ENCODE measurements around the gene PCP2.
A peak's percentile ranks its signal among the peaks of the same experiment; 100 is the strongest.

The PCP2 gene

GRCh38 chr19:7623725-7624603 lies 9.6 kb downstream of the PCP2 start:
- no peak overlapping the region for H3K4me3 ChIP-seq (ENCODE audit: low read depth, low read length)
- no peak for DNase-seq (ENCODE audit: low read depth)
- no peak for TF ChIP-seq CTCF (IDR thresholded peaks at IDR 0.05; ENCODE audit: control insufficient read depth, extremely low read depth, insufficient read depth)

GRCh38 chr19:7622933-7623685 lies 10.4 kb downstream of the PCP2 start:
- TF ChIP-seq CTCF (IDR thresholded peaks at IDR 0.05; ENCODE audit: control insufficient read depth, extremely low read depth, insufficient read depth) = no peak
- no peak for DNase-seq (ENCODE audit: low read depth)
- no peak overlapping the region for H3K4me3 ChIP-seq (ENCODE audit: low read depth, low read length)

- no peak for TF ChIP-seq CTCF (IDR thresholded peaks at IDR 0.05; ENCODE audit: control insufficient read depth, extremely low read depth, insufficient read depth)
- H3K4me3 ChIP-seq (ENCODE audit: low read depth, low read length) = peak overlapping the region; percentile 41
- no peak for DNase-seq (ENCODE audit: low read depth)
Measured at GRCh38 chr19:7620442-7621412, 12.8 kb downstream of the PCP2 start.

- TF ChIP-seq CTCF (IDR thresholded peaks at IDR 0.05; ENCODE audit: control insufficient read depth, extremely low read depth, insufficient read depth) = no peak
- DNase-seq (ENCODE audit: low read depth) = peak; percentile 84
- peak overlapping the region; percentile 41 for H3K4me3 ChIP-seq (ENCODE audit: low read depth, low read length)
Measured at GRCh38 chr19:7619671-7620441, 13.7 kb downstream of the PCP2 start.

GRCh38 chr19:7618771-7619510 lies 14.6 kb downstream of the PCP2 start:
- DNase-seq (ENCODE audit: low read depth) = peak; percentile 97
- peak overlapping the region; percentile 42 for H3K4me3 ChIP-seq (ENCODE audit: low read depth, low read length)
- no peak for TF ChIP-seq CTCF (IDR thresholded peaks at IDR 0.05; ENCODE audit: control insufficient read depth, extremely low read depth, insufficient read depth)

Data from LNCaP clone FGC (cell line).